Measurements from ENCODE around the gene POR.
"Not testable (repeated sequence)": the region's sequence is repeated elsewhere in the genome, so short reads cannot be mapped to it uniquely, and the experiment has no call there.

The POR gene

DNA sequence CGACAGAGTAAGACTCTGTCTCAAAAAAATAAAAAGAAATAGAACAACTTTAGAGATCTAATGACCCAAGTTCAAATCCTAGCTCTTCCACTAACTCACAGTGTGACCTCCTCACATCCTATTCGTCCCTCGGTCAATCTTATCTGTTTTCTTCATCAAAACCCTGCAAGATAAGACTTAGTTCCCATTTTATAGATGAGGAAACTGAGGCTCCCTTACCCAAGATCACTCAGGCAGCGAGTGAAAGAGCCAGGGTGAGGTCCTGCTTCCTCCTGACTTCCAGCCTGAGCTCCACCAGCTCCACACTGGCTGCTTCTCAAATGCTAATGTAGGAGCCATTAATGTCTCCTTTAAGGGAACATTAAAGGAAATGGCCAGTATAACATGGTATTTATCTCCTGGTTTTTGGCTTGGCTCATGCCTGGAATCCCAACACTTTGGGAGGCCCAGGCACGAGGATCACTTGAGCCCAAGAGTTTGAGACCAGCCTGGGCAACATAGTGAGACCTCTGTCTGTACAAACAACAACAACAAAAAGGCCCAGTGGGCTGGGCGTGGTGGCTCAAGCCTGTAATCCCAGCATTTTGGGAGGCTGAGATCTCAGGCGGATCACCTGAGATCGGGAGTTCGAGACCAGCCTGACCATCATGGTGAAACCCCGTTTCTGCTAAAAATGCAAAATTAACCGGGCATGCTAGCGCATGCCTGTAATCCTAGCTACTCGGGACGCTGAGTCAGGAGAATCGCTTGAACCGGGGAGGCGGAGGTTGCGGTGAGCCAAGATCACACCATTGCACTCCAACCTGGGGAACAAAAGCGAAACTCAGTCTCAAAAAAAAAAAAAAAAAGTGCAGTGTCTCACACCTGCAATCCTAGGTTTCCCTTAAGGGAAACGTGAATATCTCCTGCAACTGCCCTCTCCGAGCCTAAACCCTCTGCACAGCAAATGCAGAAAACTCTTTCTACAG, 39.6 kb upstream of the POR start:
- no peaks in the 10 kb centered on the region for H3K9me3 ChIP-seq (ENCODE audit: control insufficient read depth, insufficient read depth, low read depth, low read length)
- peaks cover 18% of the 10 kb centered on the region for H3K4me1 ChIP-seq (ENCODE audit: control insufficient read depth, insufficient read depth, low read length)
- H3K4me3 ChIP-seq (ENCODE audit: low read depth, low read length) = no peak overlapping the region
- 0 out of 2 replicates have a peak, but pooled peaks cover 2% of the 10 kb centered on the region for H3K36me3 ChIP-seq (ENCODE audit: control insufficient read depth, insufficient read depth, low read length)
- no peak overlapping the region for H3K9ac ChIP-seq (ENCODE audit: low read length)
- H3K27ac ChIP-seq (ENCODE audit: low read depth, low read length) = no peak overlapping the region
- no peaks in the 10 kb centered on the region for H3K27me3 ChIP-seq (ENCODE audit: control insufficient read depth, insufficient read depth, low read length)

DNA sequence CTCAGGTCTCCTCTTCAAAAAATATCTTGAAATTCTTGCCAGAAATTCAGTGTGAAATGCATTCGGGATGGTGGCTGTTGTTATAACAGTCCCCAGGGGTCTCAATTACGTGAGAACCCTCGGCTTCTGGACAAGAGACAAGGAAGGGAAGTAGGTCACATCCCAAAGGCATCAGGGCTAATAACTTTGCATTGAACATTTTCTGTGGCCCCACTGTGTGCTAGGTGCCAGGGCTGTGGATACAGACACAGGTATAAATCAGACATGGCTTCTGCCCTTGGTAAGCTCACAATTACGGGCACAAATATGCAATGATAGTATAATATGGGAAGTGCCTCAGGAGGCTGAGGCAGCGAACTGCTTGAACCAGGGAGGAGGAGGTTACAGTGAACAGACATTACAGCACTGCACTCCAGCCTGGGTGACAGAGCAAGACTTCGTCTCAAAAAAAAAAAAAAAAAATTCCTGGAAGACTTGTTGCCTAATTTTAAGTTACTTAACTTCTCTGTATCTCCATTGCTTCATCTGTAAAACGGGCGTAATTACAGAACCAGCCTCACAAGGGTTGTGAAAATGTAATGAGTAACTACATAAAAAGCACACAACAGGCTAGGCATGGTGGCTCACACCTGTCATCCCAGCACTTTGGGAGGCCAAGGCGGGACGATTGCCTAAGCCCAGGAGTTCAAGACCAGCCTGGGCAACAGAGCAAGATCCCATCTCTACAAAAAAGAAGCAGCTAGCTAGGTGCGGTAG, 38.7 kb upstream of the POR start:
- 0 out of 2 replicates have a peak, but pooled peaks cover 5% of the 10 kb centered on the region for H3K36me3 ChIP-seq (ENCODE audit: control insufficient read depth, insufficient read depth, low read length)
- H3K4me3 ChIP-seq (ENCODE audit: low read depth, low read length) = no peak overlapping the region
- H3K4me1 ChIP-seq (ENCODE audit: control insufficient read depth, insufficient read depth, low read length) = peaks cover 23% of the 10 kb centered on the region
- H3K9me3 ChIP-seq (ENCODE audit: control insufficient read depth, insufficient read depth, low read depth, low read length) = no peaks in the 10 kb centered on the region
- no peaks in the 10 kb centered on the region for H3K27me3 ChIP-seq (ENCODE audit: control insufficient read depth, insufficient read depth, low read length)
- no peak overlapping the region for H3K27ac ChIP-seq (ENCODE audit: low read depth, low read length)
- no peak overlapping the region for H3K9ac ChIP-seq (ENCODE audit: low read length)

DNA sequence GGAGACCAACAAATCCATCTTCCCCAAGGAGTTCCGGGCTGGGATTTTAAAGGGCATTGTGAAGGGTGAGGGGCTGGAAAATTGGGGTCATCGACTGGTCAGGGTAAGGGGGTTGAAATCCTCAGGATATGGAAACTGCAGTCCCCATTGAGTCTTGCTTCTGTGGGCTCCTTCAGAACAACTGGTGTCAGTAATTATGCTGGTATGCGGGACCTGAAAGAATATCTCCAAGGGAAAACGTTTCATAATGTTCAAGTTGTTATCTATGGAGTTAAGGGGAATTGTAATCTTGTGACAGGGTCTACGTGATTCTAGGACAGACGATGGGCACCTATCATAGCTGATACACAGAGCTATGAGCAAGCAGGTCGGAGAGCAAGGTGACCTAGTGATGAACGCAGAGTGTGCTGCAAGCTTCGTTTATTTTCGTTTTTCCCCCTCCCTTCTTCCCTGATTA, 36.6 kb upstream of the POR start:
- H3K4me1 ChIP-seq (ENCODE audit: control insufficient read depth, insufficient read depth, low read length) = peaks cover 29% of the 10 kb centered on the region
- H3K4me3 ChIP-seq (ENCODE audit: low read depth, low read length) = peak overlapping the region; percentile 50
- H3K27ac ChIP-seq (ENCODE audit: low read depth, low read length) = no peak overlapping the region
- H3K27me3 ChIP-seq (ENCODE audit: control insufficient read depth, insufficient read depth, low read length) = no peaks in the 10 kb centered on the region
- H3K9ac ChIP-seq (ENCODE audit: low read length) = peak overlapping the region; percentile 8
- peaks cover 22% of the 10 kb centered on the region for H3K36me3 ChIP-seq (ENCODE audit: control insufficient read depth, insufficient read depth, low read length)
- H3K9me3 ChIP-seq (ENCODE audit: control insufficient read depth, insufficient read depth, low read depth, low read length) = no peaks in the 10 kb centered on the region

DNA sequence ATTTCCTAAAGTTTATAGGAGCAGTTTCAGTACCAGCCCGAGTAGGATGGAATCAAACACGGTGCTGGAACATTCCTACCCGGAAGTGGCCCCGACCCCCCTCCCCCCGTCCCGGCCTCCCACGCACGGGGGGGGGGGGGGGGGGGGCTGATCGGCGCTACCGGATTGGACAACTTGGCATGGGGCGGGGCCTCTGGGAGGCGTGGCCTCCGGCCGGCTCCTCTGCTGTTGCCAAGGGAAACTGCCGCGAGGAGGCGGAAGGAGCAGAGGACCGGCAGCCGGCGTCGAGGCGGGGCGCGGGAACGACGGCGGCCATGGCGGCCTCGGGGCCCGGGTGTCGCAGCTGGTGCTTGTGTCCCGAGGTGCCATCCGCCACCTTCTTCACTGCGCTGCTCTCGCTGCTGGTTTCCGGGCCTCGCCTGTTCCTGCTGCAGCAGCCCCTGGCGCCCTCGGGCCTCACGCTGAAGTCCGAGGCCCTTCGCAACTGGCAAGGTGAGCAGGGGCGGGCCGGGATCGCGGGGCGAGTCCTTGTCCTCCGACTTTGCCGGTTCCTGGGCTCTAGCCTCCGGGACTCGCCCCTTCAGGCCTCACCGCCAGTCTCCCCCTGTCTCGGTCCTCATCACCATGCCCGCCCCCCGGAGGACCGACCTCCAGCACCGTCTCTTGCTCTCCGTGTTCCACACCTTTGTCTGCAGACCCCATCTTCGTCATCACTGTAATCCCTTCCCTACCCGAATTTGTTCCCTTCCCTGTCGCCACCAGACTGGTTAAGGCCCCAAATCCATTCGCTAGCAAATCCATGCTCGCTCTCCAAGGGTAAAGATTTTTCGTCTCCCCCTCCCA, 36.0 kb upstream of the POR start, which contains the start of gene RHBDD2:
Gene RHBDD2, plus strand, starts transcription at position 266 of the 843 bp plus-strand sequence. Its CDS starts 49 bp downstream, at position 315.
- Histone ChIP-seq H3K9ac (ENCODE audit: low read length) (peak within 1 kb of the TSS; percentile 87), H3K4me1 (ENCODE audit: control insufficient read depth, insufficient read depth, low read length) (peaks cover 29% of the 10 kb centered on the region), H3K27ac (ENCODE audit: low read depth, low read length) (peak within 1 kb of the TSS; percentile 50; the same call in 1 of the 2 replicates), H3K36me3 (ENCODE audit: control insufficient read depth, insufficient read depth, low read length) (peaks cover 27% of the 10 kb centered on the region), H3K27me3 (ENCODE audit: control insufficient read depth, insufficient read depth, low read length) (no peaks in the 10 kb centered on the region), H3K4me3 (ENCODE audit: low read depth, low read length) (peak within 1 kb of the TSS; percentile 80), H3K9me3 (ENCODE audit: control insufficient read depth, insufficient read depth, low read depth, low read length) (no peaks in the 10 kb centered on the region)

DNA sequence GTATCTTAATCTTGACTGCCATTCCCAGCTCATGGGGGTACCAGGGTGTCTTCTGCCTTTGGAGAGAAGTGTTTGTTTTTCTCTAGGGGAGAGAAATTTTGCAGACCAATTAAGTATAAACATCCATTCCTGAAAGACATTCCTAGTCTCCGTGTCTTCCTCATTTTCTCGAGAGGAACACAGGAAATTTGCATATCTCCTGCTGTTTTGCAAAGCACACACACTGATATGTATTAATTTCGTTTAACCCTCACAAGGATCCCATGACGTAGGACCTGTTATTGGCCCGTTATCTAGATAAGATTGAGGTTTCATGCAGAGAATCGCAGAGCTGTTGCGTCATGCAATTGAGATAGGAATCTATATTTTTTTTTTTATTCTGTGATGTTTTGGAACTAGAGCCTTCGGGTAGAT, 35.2 kb upstream of the POR start:
- Histone ChIP-seq H3K27ac (ENCODE audit: low read depth, low read length) (no peak overlapping the region), H3K9ac (ENCODE audit: low read length) (peak overlapping the region; percentile 87), H3K9me3 (ENCODE audit: control insufficient read depth, insufficient read depth, low read depth, low read length) (no peaks in the 10 kb centered on the region), H3K36me3 (ENCODE audit: control insufficient read depth, insufficient read depth, low read length) (peaks cover 35% of the 10 kb centered on the region), H3K4me3 (ENCODE audit: low read depth, low read length) (peak overlapping the region; percentile 80), H3K4me1 (ENCODE audit: control insufficient read depth, insufficient read depth, low read length) (peaks cover 29% of the 10 kb centered on the region), H3K27me3 (ENCODE audit: control insufficient read depth, insufficient read depth, low read length) (no peaks in the 10 kb centered on the region)

DNA sequence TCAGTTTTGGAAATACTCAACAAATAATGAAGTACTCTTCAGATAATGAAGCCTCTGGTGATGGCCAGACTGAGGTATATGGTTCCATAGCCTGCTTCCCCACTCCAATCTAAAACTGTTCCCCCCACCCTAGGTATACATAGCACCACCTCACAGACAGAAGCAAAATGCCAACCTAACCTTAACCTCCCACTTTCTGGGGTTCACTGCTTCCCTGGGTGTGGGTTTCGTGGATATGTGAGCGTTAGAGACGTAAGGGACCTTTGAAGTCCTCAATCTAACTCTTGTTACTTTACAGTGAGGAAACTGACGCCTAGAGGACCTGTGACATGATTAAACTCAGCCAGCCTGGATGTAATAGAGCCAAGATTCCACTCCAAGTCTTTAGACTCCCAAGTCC, 34.7 kb upstream of the POR start:
- peaks cover 29% of the 10 kb centered on the region for H3K4me1 ChIP-seq (ENCODE audit: control insufficient read depth, insufficient read depth, low read length)
- no peaks in the 10 kb centered on the region for H3K9me3 ChIP-seq (ENCODE audit: control insufficient read depth, insufficient read depth, low read depth, low read length)
- peaks cover 40% of the 10 kb centered on the region for H3K36me3 ChIP-seq (ENCODE audit: control insufficient read depth, insufficient read depth, low read length)
- H3K4me3 ChIP-seq (ENCODE audit: low read depth, low read length) = peak overlapping the region; percentile 80; the same call in 1 of the 2 replicates
- no peaks in the 10 kb centered on the region for H3K27me3 ChIP-seq (ENCODE audit: control insufficient read depth, insufficient read depth, low read length)
- no peak overlapping the region for H3K27ac ChIP-seq (ENCODE audit: low read depth, low read length)
- no peak overlapping the region for H3K9ac ChIP-seq (ENCODE audit: low read length)

DNA sequence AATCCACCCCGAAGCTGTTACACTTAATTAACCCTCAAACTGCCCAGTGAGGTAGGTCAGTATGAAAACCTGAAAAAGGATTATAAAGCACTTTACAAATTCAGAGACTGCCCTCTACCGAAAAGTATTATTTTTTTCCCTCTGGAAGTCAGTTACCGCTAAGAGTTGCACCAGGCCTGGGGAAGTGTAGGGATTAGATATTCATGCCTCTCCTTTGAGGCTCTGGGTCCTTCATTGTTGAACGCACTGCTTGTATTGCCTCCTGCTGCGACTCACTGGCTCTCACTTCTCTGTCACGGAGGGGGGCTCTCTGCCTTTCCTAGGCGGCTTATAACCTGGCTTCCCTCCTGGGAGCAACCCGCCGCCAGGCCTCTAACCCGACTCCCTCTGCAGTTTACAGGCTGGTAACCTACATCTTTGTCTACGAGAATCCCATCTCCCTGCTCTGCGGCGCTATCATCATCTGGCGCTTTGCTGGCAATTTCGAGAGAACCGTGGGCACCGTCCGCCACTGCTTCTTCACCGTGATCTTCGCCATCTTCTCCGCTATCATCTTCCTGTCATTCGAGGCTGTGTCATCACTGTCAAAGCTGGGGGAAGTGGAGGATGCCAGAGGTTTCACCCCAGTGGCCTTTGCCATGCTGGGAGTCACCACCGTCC, 33.4 kb upstream of the POR start:
- H3K4me3 ChIP-seq (ENCODE audit: low read depth, low read length) = no peak overlapping the region
- H3K9ac ChIP-seq (ENCODE audit: low read length) = no peak overlapping the region
- no peaks in the 10 kb centered on the region for H3K9me3 ChIP-seq (ENCODE audit: control insufficient read depth, insufficient read depth, low read depth, low read length)
- H3K4me1 ChIP-seq (ENCODE audit: control insufficient read depth, insufficient read depth, low read length) = peaks cover 24% of the 10 kb centered on the region
- peaks cover 52% of the 10 kb centered on the region for H3K36me3 ChIP-seq (ENCODE audit: control insufficient read depth, insufficient read depth, low read length)
- no peak overlapping the region for H3K27ac ChIP-seq (ENCODE audit: low read depth, low read length)
- no peaks in the 10 kb centered on the region for H3K27me3 ChIP-seq (ENCODE audit: control insufficient read depth, insufficient read depth, low read length)

DNA sequence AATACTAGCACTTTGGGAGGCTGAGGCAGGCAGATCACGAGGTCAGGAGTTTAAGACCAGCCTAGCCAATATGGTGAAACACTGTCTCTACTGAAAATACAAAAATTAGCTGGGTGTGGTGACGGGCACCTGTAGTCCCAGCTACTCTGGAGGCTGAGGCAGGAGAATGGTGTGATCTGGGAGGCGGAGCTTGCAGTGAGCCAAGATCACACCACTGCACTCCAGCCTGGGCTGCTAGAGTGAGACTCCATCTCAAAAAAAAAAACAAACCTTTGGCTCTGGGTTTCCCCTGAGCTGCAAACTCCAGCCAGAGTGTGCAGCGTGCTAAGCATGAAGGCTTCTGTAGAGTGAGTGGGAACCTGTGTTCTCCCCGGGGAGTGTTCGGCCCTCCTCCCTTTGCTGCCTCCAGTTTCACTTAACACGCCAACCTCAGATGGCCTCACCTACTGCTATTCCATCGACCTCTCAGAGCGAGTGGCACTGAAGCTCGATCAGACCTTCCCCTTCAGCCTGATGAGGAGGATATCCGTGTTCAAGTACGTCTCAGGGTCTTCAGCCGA, 31.6 kb upstream of the POR start:
- H3K27ac ChIP-seq (ENCODE audit: low read depth, low read length); H3K9ac ChIP-seq (ENCODE audit: low read length); H3K9me3 ChIP-seq (ENCODE audit: control insufficient read depth, insufficient read depth, low read depth, low read length); H3K27me3 ChIP-seq (ENCODE audit: control insufficient read depth, insufficient read depth, low read length); H3K4me3 ChIP-seq (ENCODE audit: low read depth, low read length): not testable (repeated sequence)
- peaks cover 67% of the 10 kb centered on the region for H3K36me3 ChIP-seq (ENCODE audit: control insufficient read depth, insufficient read depth, low read length)
- peaks cover 19% of the 10 kb centered on the region for H3K4me1 ChIP-seq (ENCODE audit: control insufficient read depth, insufficient read depth, low read length)

DNA sequence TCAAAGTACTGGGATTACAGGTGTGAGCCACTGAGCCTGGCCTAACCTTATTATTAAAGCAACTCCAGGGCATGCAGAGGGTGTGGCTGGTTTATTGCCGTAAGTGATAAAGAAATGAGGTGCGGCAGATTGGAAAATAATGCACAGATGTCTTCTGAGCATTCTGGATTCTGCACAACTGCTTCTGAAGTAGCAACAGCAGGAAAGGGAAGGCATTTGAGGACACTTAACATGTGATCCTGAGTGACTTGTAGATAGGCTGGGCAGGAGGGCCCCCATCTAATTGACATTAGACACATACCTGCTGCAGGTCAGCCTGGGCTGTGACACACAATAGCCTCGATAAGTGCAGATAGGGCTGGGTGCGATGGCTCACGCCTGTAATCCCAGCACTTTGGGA, 30.5 kb upstream of the POR start:
- Histone ChIP-seq H3K9me3 (ENCODE audit: control insufficient read depth, insufficient read depth, low read depth, low read length) (no peaks in the 10 kb centered on the region), H3K27me3 (ENCODE audit: control insufficient read depth, insufficient read depth, low read length) (no peaks in the 10 kb centered on the region), H3K4me1 (ENCODE audit: control insufficient read depth, insufficient read depth, low read length) (peaks cover 16% of the 10 kb centered on the region), H3K4me3 (ENCODE audit: low read depth, low read length) (no peak overlapping the region), H3K27ac (ENCODE audit: low read depth, low read length) (no peak overlapping the region), H3K9ac (ENCODE audit: low read length) (no peak overlapping the region), H3K36me3 (ENCODE audit: control insufficient read depth, insufficient read depth, low read length) (peaks cover 76% of the 10 kb centered on the region)

DNA sequence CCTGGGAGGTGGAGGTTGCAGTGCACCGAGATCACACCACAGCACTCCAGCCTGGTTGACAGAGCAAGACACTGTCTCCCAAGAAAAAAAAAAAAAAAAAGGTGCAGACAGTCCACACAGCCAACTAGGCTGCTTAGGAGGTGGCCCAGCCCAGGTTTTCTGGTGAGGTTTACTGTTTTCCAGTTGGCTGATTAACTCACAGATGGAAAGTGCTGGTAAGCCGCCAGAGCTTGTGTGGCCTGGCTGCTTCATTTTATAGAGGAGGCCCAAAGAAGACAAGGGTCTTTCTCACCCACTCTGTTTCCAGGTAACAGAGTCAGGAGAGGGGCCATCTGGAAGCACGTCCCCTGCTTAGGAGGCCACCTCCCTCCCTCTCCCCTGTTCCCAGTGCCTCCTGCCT, 29.9 kb upstream of the POR start:
- peaks cover 78% of the 10 kb centered on the region for H3K36me3 ChIP-seq (ENCODE audit: control insufficient read depth, insufficient read depth, low read length)
- no peaks in the 10 kb centered on the region for H3K27me3 ChIP-seq (ENCODE audit: control insufficient read depth, insufficient read depth, low read length)
- H3K27ac ChIP-seq (ENCODE audit: low read depth, low read length) = no peak overlapping the region
- no peak overlapping the region for H3K9ac ChIP-seq (ENCODE audit: low read length)
- H3K4me1 ChIP-seq (ENCODE audit: control insufficient read depth, insufficient read depth, low read length) = peaks cover 14% of the 10 kb centered on the region
- H3K4me3 ChIP-seq (ENCODE audit: low read depth, low read length) = no peak overlapping the region
- no peaks in the 10 kb centered on the region for H3K9me3 ChIP-seq (ENCODE audit: control insufficient read depth, insufficient read depth, low read depth, low read length)

Measured in HUES6 (cell line).